ENCODE results near the gene NDUFS3. TPM values are rescaled to one million over a fixed set of nuclear protein-coding genes. Genes with fewer than 3 reads are reported as not detected.
A peak's percentile ranks its signal among the peaks of the same experiment; 100 is the strongest.

The NDUFS3 gene
- total RNA-seq, 2 donors from 2014 or later = 90.6 to 92.4 TPM

GRCh38 chr11:47606731-47607130, 27.9 kb downstream of the NDUFS3 start:
- H3K4me1 Mint-ChIP-seq = no peaks in the 10 kb centered on the region
- H3K27me3 Mint-ChIP-seq = no peaks in the 10 kb centered on the region
- peak overlapping the region; percentile 43 for H3K27ac Mint-ChIP-seq
- ATAC-seq (no peak), DNase-seq (no peak)
- H3K4me3 Mint-ChIP-seq = no peak overlapping the region
- peaks cover 5% of the 10 kb centered on the region for H3K36me3 Mint-ChIP-seq (ENCODE audit: low read depth)
- no peaks in the 10 kb centered on the region for H3K9me3 ChIP-seq (ENCODE audit: control insufficient read depth, low read length, poor library complexity, severe bottlenecking)

- no peaks in the 10 kb centered on the region for H3K4me1 Mint-ChIP-seq
- no peak for DNase-seq
- H3K36me3 Mint-ChIP-seq (ENCODE audit: low read depth) = peaks cover 5% of the 10 kb centered on the region
- no peak for ATAC-seq
- H3K4me3 Mint-ChIP-seq = no peak overlapping the region
- H3K9me3 ChIP-seq (ENCODE audit: control insufficient read depth, low read length, poor library complexity, severe bottlenecking) = no peaks in the 10 kb centered on the region
- no peaks in the 10 kb centered on the region for H3K27me3 Mint-ChIP-seq
- H3K27ac Mint-ChIP-seq = no peak overlapping the region
These were observed 28.5 kb downstream of the NDUFS3 start for GRCh38 chr11:47607380-47607779.

- ATAC-seq = no peak
- no peaks in the 10 kb centered on the region for H3K4me1 Mint-ChIP-seq
These were observed 30.8 kb downstream of the NDUFS3 start for GRCh38 chr11:47609675-47610074.

GRCh38 chr11:47611348-47611794, 32.5 kb downstream of the NDUFS3 start:
- ATAC-seq = no peak
- no peaks in the 10 kb centered on the region for H3K4me1 Mint-ChIP-seq

More at GRCh38 chr11:47609675-47610074, 30.8 kb downstream of the NDUFS3 start:
- H3K4me3 Mint-ChIP-seq = no peak overlapping the region
- H3K36me3 Mint-ChIP-seq (ENCODE audit: low read depth) = peaks cover 5% of the 10 kb centered on the region
- H3K27ac Mint-ChIP-seq = no peak overlapping the region
- H3K27me3 Mint-ChIP-seq = no peaks in the 10 kb centered on the region
- no peaks in the 10 kb centered on the region for H3K9me3 ChIP-seq (ENCODE audit: control insufficient read depth, low read length, poor library complexity, severe bottlenecking)
- DNase-seq = no peak

GRCh38 chr11:47615249-47615648, 36.4 kb downstream of the NDUFS3 start:
- Mint-ChIP-seq H3K27ac (no peak overlapping the region), H3K36me3 (ENCODE audit: low read depth) (peaks cover 3% of the 10 kb centered on the region)
- ATAC-seq = no peak

More at GRCh38 chr11:47611348-47611794, 32.5 kb downstream of the NDUFS3 start:
- H3K36me3 Mint-ChIP-seq (ENCODE audit: low read depth) = peaks cover 5% of the 10 kb centered on the region
- no peaks in the 10 kb centered on the region for H3K27me3 Mint-ChIP-seq
- no peak overlapping the region for H3K4me3 Mint-ChIP-seq
- H3K9me3 ChIP-seq (ENCODE audit: control insufficient read depth, low read length, poor library complexity, severe bottlenecking) = no peaks in the 10 kb centered on the region
- no peak overlapping the region for H3K27ac Mint-ChIP-seq
- DNase-seq = no peak

GRCh38 chr11:47616726-47617416, 38.0 kb downstream of the NDUFS3 start:
- H3K27me3 Mint-ChIP-seq = no peaks in the 10 kb centered on the region
- H3K27ac Mint-ChIP-seq = no peak overlapping the region
- DNase-seq (no peak), ATAC-seq (no peak)
- peaks cover 3% of the 10 kb centered on the region for H3K36me3 Mint-ChIP-seq (ENCODE audit: low read depth)
- H3K4me3 Mint-ChIP-seq = no peak overlapping the region
- H3K9me3 ChIP-seq (ENCODE audit: control insufficient read depth, low read length, poor library complexity, severe bottlenecking) = no peaks in the 10 kb centered on the region
- H3K4me1 Mint-ChIP-seq = no peaks in the 10 kb centered on the region

More at GRCh38 chr11:47615249-47615648, 36.4 kb downstream of the NDUFS3 start:
- no peak for DNase-seq
- H3K4me3 Mint-ChIP-seq = no peak overlapping the region
- no peaks in the 10 kb centered on the region for H3K9me3 ChIP-seq (ENCODE audit: control insufficient read depth, low read length, poor library complexity, severe bottlenecking)
- no peaks in the 10 kb centered on the region for H3K4me1 Mint-ChIP-seq
- H3K27me3 Mint-ChIP-seq = no peaks in the 10 kb centered on the region

GRCh38 chr11:47617417-47617809, 38.5 kb downstream of the NDUFS3 start:
- no peaks in the 10 kb centered on the region for H3K27me3 Mint-ChIP-seq
- H3K4me1 Mint-ChIP-seq = no peaks in the 10 kb centered on the region
- no peak overlapping the region for H3K4me3 Mint-ChIP-seq
- H3K36me3 Mint-ChIP-seq (ENCODE audit: low read depth) = peaks cover 3% of the 10 kb centered on the region
- H3K9me3 ChIP-seq (ENCODE audit: control insufficient read depth, low read length, poor library complexity, severe bottlenecking) = no peaks in the 10 kb centered on the region
- ATAC-seq = no peak
- no peak overlapping the region for H3K27ac Mint-ChIP-seq
- DNase-seq = no peak

- no peaks in the 10 kb centered on the region for H3K27me3 Mint-ChIP-seq
- no peak overlapping the region for H3K4me3 Mint-ChIP-seq
- peaks cover 2% of the 10 kb centered on the region for H3K4me1 Mint-ChIP-seq
- H3K36me3 Mint-ChIP-seq (ENCODE audit: low read depth) = peaks cover 5% of the 10 kb centered on the region
- H3K9me3 ChIP-seq (ENCODE audit: control insufficient read depth, low read length, poor library complexity, severe bottlenecking) = no peaks in the 10 kb centered on the region
- DNase-seq (no peak), ATAC-seq (no peak)
- no peak overlapping the region for H3K27ac Mint-ChIP-seq
These were observed 42.0 kb downstream of the NDUFS3 start for GRCh38 chr11:47620836-47621378.

GRCh38 chr11:47626234-47626633, 47.4 kb downstream of the NDUFS3 start:
- Mint-ChIP-seq H3K36me3 (ENCODE audit: low read depth) (peaks cover 2% of the 10 kb centered on the region), H3K4me1 (peaks cover 2% of the 10 kb centered on the region), H3K4me3 (no peak overlapping the region), H3K27me3 (no peaks in the 10 kb centered on the region), H3K27ac (no peak overlapping the region)
- no peak for ATAC-seq
- DNase-seq = no peak
- no peaks in the 10 kb centered on the region for H3K9me3 ChIP-seq (ENCODE audit: control insufficient read depth, low read length, poor library complexity, severe bottlenecking)

- Mint-ChIP-seq H3K4me3 (no peak overlapping the region), H3K27ac (no peak overlapping the region), H3K27me3 (no peaks in the 10 kb centered on the region), H3K36me3 (ENCODE audit: low read depth) (peaks cover 2% of the 10 kb centered on the region), H3K4me1 (peaks cover 2% of the 10 kb centered on the region)
- DNase-seq (no peak), ATAC-seq (no peak)
- H3K9me3 ChIP-seq (ENCODE audit: control insufficient read depth, low read length, poor library complexity, severe bottlenecking) = no peaks in the 10 kb centered on the region
These were observed 49.2 kb downstream of the NDUFS3 start for GRCh38 chr11:47628026-47628425.

GRCh38 chr11:47631473-47631872, 52.6 kb downstream of the NDUFS3 start:
- no peak overlapping the region for H3K27ac Mint-ChIP-seq
- no peaks in the 10 kb centered on the region for H3K27me3 Mint-ChIP-seq
- H3K9me3 ChIP-seq (ENCODE audit: control insufficient read depth, low read length, poor library complexity, severe bottlenecking) = no peaks in the 10 kb centered on the region
- H3K4me3 Mint-ChIP-seq = no peak overlapping the region
- DNase-seq = no peak
- no peaks in the 10 kb centered on the region for H3K4me1 Mint-ChIP-seq
- H3K36me3 Mint-ChIP-seq (ENCODE audit: low read depth) = no peaks in the 10 kb centered on the region
- no peak for ATAC-seq
